Measurements from ENCODE around the gene EIF4G1. TPM values are rescaled to one million over a fixed set of nuclear protein-coding genes. Genes with fewer than 3 reads are reported as not detected.

Gene EIF4G1
- total RNA-seq, 1 experiment from 2014 or later = 798 TPM

GRCh38 chr3:184378651-184379357, 64.4 kb downstream of the EIF4G1 start:
- intact Hi-C loops (cut with micrococcal nuclease; ENCODE audit: unreplicated experiment) = loop anchor here (10.0 kb wide), 1 partner anchor 136 kb away; no protein-coding TSS in a partner anchor
- Histone ChIP-seq H3K27ac (ENCODE audit: low read length) (no peak overlapping the region), H3K36me3 (ENCODE audit: control insufficient read depth, insufficient read depth, low read length) (no peaks in the 10 kb centered on the region), H3K4me3 (ENCODE audit: low read depth in 2 of 2, low read length in 2 of 2) (no peak overlapping the region), H3K4me1 (ENCODE audit: control insufficient read depth, insufficient read depth, low read length) (no peaks in the 10 kb centered on the region), H3K9me3 (ENCODE audit: control insufficient read depth, insufficient read depth, low read depth, low read length) (no peaks in the 10 kb centered on the region), H3K27me3 (ENCODE audit: control insufficient read depth, insufficient read depth, low read length) (peaks cover 16% of the 10 kb centered on the region)
- ChIA-PET CTCF (no interaction called here), POLR2A (no interaction called here)
- DNase-seq (ENCODE audit: low read depth, low spot score) (no peak), ATAC-seq (no peak)
- TF ChIP-seq REST (IDR thresholded peaks at IDR 0.05; ENCODE audit: insufficient read depth in 1 of 2, low read depth in 2 of 2, low read length in 1 of 2) (no peak), SIN3A (IDR thresholded peaks at IDR 0.05; ENCODE audit: borderline replicate concordance, insufficient read depth, low read depth, low read length) (no peak), POLR2AphosphoS5 (IDR thresholded peaks at IDR 0.05; ENCODE audit: low read depth, low read length) (no peak), CTCF (IDR thresholded peaks at IDR 0.05) (no peak), TCF7L2 (IDR thresholded peaks at IDR 0.05; ENCODE audit: low read depth, low read length) (no peak)
- BruUV-seq (replicated peaks) = no TSS peak
- in situ Hi-C loops (cut with HindIII; ENCODE audit: low pct_unique_long_range_greater_than_20kb, low sequenced_read_pairs) = no loop called here

GRCh38 chr3:184379358-184380184, 65.2 kb downstream of the EIF4G1 start, which contains the start of gene CHRD:
Gene CHRD, plus strand, starts transcription at chr3:184380054. Its CDS starts 265 bp downstream, at chr3:184380319.
- TF ChIP-seq SIN3A (IDR thresholded peaks at IDR 0.05; ENCODE audit: borderline replicate concordance, insufficient read depth, low read depth, low read length) = no peak
- no peak for TF ChIP-seq POLR2AphosphoS5 (IDR thresholded peaks at IDR 0.05; ENCODE audit: low read depth, low read length)
- TF ChIP-seq REST (IDR thresholded peaks at IDR 0.05; ENCODE audit: insufficient read depth in 1 of 2, low read depth in 2 of 2, low read length in 1 of 2) = no peak
- no peak for TF ChIP-seq CTCF (IDR thresholded peaks at IDR 0.05)
- no peak for TF ChIP-seq TCF7L2 (IDR thresholded peaks at IDR 0.05; ENCODE audit: low read depth, low read length)
- H3K9me3 ChIP-seq (ENCODE audit: control insufficient read depth, insufficient read depth, low read depth, low read length) = no peaks in the 10 kb centered on the region
- peak within 1 kb of the TSS; percentile 29 to 33; a peak in 2 of 4 replicates for H3K4me3 ChIP-seq (ENCODE audit: low read depth in 2 of 2, low read length in 2 of 2)
- no peaks in the 10 kb centered on the region for H3K4me1 ChIP-seq (ENCODE audit: control insufficient read depth, insufficient read depth, low read length)
- no TSS peak for BruUV-seq (replicated peaks)
- in situ Hi-C loops (cut with HindIII; ENCODE audit: low pct_unique_long_range_greater_than_20kb, low sequenced_read_pairs) = no loop called here
- H3K36me3 ChIP-seq (ENCODE audit: control insufficient read depth, insufficient read depth, low read length) = no peaks in the 10 kb centered on the region
- intact Hi-C loops (cut with micrococcal nuclease; ENCODE audit: unreplicated experiment) = loop anchor here (10.0 kb wide), 1 partner anchor 135 kb away; no protein-coding TSS in a partner anchor
- POLR2A ChIA-PET = no interaction called here
- peak; percentile 8 for ATAC-seq
- no peak within 1 kb of the TSS for H3K27ac ChIP-seq (ENCODE audit: low read length)
- peaks cover 14% of the 10 kb centered on the region for H3K27me3 ChIP-seq (ENCODE audit: control insufficient read depth, insufficient read depth, low read length)
- DNase-seq (ENCODE audit: low read depth, low spot score) = no peak
- CTCF ChIA-PET = no interaction called here
